ENCODE data around the gene TMEM167B.

GRCh38 chr1:109067883-109068282 is 22.7 kb upstream of the TMEM167B start:
- TF ChIP-seq JUND (IDR thresholded peaks at IDR 0.05) (no peak), RAD21 (IDR thresholded peaks at IDR 0.05; ENCODE audit: low read depth) (no peak), POLR2A (IDR thresholded peaks at IDR 0.05; ENCODE audit: borderline replicate concordance, extremely low read depth, insufficient read depth, insufficient read length) (no peak), EGR1 (IDR thresholded peaks at IDR 0.05; ENCODE audit: low read depth) (no peak), CTCF (IDR thresholded peaks at IDR 0.05 in 2 of 3, conservative IDR thresholded peaks at IDR 0.05 in 1 of 3; ENCODE audit: borderline replicate concordance in 1 of 3, insufficient read depth in 1 of 3, low read depth in 2 of 3, low read length in 2 of 3) (no peak), ZFX (IDR thresholded peaks at IDR 0.05) (no peak), MAX (IDR thresholded peaks at IDR 0.05) (no peak), EZH2 (IDR thresholded peaks at IDR 0.05) (no peak), TCF7L2 (IDR thresholded peaks at IDR 0.05; ENCODE audit: borderline replicate concordance, extremely low read depth, insufficient read depth, insufficient read length) (no peak), SP1 (IDR thresholded peaks at IDR 0.05; ENCODE audit: low read depth) (no peak), CEBPB (IDR thresholded peaks at IDR 0.05; ENCODE audit: low read depth) (no peak)
